GM15510 (cell line): ENCODE measurements around the gene TRIM66.

ENCODE experiments used
- POLR2A ChIP-seq: IDR thresholded peaks from 3 replicates; pipeline ENCODE4 v1.6.1; 2011; ENCODE audit warnings: borderline replicate concordance; ENCODE audit not compliant: insufficient read length; ENCODE audit errors: extremely low read depth

The TRIM66 gene

DNA sequence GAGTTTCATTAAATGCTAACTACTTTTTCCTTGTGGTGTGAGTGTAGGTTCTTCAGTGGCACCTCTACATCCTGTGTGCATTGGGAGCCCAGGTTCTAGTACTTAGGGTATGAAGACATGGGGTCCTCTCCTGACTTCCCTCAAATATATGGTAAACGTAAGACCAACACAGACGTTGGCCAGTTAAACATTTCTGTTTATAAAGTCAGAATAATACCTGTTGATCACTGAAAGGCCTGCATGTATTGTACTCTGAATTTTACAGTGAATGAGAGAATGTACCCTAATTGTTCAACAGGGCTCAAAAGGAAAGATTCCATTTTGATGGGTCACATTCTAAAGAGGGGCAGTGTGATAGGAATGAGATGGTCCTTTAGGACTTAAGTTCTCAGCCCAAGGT, 3.4 kb upstream of the TRIM66 start:
- no peak for TF ChIP-seq POLR2A

- no peak for TF ChIP-seq POLR2A
These were observed 2.8 kb upstream of the TRIM66 start for GRCh38 chr11:8685306-8685705.

DNA sequence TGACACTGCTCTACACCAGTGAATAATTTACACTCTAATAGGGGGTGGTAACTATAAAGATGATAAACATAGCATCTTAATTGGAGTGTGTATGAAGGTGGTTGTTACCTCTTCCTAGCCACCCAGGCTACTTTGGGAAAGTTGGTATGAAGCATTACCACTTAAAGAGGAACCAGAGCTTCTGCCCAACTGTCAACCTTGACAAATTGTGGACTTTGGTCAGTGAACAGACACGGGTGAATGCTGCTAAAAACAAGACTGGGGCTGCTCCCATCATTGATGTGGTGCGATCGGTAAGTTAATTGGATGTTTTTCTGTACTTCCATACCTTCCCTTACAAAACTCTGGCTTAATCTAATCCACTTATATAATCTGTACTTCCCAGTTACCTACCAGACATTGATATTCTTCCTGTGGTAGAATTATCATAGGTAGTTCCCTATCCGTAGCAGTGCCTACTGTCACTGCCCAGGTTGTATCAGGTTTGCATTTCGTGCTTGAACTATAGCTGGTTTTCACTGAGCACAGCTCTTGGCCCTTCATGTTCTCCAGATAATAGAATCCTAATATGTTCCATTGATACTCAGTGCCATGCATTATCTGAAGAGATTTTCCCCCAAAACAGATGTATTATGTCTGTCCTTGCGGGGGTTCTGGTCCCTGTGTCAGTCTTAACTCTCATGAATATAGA, 2.3 kb upstream of the TRIM66 start:
- no peak for TF ChIP-seq POLR2A

- TF ChIP-seq POLR2A: no peak
These were observed 796 bp upstream of the TRIM66 start for GRCh38 chr11:8683115-8683807.

GRCh38 chr11:8681837-8682302, 595 bp downstream of the TRIM66 start:
- TF ChIP-seq POLR2A: no peak

- TF ChIP-seq POLR2A: no peak
These were observed 3.5 kb downstream of the TRIM66 start for GRCh38 chr11:8679006-8679405.

DNA sequence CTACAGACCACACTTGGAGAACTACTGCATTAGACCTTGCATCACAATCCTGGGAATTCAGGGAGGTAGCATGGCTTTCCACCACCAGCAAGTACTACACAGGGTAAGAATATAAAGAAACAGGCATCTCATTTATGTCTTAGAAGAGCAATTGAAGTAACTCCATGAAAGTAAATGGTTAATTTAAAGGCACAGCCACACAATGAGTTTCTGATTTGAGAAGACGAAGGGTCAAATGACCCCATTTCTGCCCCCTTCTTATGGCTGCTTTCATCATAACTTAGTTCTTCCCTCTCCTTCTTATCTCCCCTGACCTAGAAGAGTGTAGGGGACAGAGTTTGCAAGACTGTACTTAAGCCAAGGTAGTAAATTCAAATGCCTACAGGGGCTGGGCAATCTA, 6.0 kb downstream of the TRIM66 start:
- TF ChIP-seq POLR2A: no peak

GRCh38 chr11:8674859-8675258, 7.6 kb downstream of the TRIM66 start:
- no peak for TF ChIP-seq POLR2A

DNA sequence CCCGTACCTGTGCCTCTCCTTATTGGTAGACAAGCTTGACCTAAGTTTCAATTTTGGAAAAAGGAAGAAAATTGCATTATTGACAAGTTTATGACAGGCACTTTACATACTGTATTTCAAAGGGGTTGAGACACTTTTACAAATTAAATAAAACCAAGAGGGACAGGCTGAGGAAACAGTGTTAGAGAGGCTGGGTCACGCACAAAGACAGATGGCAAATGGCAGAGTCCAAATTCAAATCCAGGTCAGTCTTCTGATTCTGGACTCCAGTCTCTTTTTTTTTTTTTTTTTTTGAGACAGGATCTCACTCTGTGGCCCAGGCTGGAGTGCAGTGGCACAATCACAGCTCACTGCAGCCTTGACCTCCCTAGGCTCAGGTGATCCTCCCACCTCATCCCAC, 10.1 kb downstream of the TRIM66 start:
- no peak for TF ChIP-seq POLR2A

- TF ChIP-seq POLR2A: no peak
These were observed 10.8 kb downstream of the TRIM66 start for GRCh38 chr11:8671651-8672062.

- no peak for TF ChIP-seq POLR2A
These were observed 11.3 kb downstream of the TRIM66 start for GRCh38 chr11:8671193-8671612.

DNA sequence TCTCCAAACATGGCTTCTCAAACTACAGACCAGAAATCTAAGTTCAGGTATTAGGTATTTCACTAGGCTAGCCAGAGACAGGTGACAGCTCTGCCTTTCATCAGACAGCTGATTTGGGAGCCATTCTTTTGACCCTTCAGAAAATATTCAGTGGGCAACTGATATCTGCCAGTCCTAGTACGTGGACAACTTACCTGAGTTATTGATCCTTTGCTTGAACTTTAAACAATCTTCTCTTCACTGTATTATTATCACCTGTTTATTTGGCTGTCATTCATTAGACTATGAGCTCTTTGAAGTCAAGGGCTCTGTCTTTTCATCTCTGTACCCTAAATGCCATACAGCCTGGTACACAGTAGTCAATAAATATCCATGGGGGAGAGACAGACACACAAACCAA, 17.2 kb downstream of the TRIM66 start:
- TF ChIP-seq POLR2A: no peak

DNA sequence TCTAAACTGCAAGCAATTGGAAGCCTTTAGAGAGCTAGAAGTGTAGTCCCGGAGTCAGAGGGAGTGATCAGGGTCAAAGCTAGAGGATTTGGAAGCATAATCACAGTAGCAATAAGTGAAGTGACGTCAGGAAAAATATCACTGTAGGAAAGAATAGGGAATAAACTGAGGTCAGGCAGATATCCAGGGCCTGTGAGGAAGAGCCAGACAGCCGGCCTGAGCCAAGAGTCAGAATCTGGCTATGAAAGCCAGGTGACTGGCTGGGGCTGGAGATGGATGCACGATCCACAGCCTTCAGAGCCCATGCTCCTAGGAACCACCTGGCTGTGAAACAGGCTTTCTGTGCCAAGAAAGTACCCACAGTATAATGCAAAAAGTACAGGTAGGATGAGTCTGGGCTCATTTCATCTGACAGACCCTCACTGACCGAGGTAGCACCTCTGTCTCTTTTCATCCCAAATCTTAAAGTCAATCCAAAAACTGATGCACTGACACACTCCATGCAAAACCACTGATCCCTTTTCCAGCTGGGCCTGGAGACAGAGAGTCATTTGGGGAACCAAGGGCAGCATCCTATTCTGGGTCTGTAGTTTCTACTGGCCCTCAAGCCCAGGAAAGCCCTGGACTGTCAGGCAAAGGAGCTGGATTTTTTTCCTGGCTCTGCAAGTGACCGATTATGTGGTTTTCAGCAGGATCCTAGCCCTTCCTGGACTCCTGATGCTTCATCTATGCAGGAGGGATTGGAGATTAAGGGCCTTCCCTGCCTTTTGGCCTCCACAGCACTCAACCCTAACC, 21.3 kb downstream of the TRIM66 start:
- no peak for TF ChIP-seq POLR2A

- no peak for TF ChIP-seq POLR2A
These were observed 24.0 kb downstream of the TRIM66 start for GRCh38 chr11:8658321-8659057.

DNA sequence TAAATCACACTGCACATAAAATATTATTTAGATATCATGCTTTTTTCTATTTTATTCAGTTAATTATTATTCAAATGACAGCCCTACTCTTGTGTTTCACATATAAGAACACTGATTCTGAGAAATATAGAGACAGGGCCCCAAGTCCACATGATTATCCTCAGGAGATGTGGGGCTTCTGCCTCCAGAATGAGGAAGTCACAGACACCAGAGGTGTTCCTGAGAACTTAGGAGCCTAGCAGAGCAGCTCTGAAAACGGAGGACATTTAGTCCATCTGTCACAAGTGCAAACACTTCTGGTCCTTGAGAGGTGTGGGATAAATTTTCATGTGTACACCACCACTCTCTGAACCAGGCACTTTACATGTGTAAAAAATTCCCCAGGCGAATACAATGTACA, 26.2 kb downstream of the TRIM66 start:
- no peak for TF ChIP-seq POLR2A

DNA sequence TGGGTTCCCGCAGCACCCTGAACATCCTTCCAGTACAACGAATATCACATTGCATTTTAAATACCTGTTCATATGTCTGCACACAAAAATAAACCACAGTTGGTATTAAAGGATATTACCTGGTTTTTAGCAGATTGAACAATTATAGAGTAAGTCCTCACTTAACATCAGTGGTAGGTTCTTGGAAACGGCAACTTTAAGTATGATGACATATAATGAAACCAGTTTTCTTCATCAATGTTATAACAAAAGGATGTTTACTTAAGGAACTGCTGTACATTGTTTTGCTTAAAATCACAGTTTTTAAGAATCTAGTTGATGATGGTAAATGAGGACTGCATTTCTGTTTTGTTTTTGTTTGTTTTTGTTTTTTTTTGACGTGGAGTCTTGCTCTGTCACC, 28.0 kb downstream of the TRIM66 start:
- no peak for TF ChIP-seq POLR2A

DNA sequence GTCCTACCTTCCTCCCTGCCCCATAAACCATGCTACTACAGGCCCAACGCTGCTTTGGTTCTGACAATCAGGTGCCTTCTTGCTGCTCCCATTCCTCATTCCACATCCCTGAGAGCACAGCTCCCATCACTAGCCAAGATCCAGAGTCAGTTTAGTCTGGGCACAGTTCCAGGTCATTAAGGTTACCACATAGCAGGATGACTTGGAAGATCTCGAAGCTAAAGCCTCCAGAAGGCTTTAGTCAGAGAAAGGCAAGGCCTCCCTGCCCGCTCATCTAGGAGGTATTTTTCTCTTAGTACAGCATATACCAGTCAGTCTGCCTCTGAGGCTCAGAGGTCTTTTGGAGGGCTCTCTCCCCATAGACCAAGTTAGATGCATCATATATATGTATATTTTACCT, 30.3 kb downstream of the TRIM66 start:
- TF ChIP-seq POLR2A: no peak
